ENCODE measurements around the gene JMJD6. TPM values are rescaled to one million over a fixed set of nuclear protein-coding genes. Genes with fewer than 3 reads are reported as not detected.
"Not testable (repeated sequence)": the region's sequence is repeated elsewhere in the genome, so short reads cannot be mapped to it uniquely, and the experiment has no call there.

The JMJD6 gene
- total and polyA plus RNA-seq, 2 experiments from 2014 or later: 23.5 to 33.6 TPM

- H3K27ac ChIP-seq: peak overlapping the region; percentile 76
- DNase-seq (ENCODE audit: low read depth in 1 of 2, low spot score in 1 of 2): peak in 1 of 2 donors; percentile 100
These were observed 10.1 kb downstream of the JMJD6 start for GRCh38 chr17:76716146-76716838.

DNA sequence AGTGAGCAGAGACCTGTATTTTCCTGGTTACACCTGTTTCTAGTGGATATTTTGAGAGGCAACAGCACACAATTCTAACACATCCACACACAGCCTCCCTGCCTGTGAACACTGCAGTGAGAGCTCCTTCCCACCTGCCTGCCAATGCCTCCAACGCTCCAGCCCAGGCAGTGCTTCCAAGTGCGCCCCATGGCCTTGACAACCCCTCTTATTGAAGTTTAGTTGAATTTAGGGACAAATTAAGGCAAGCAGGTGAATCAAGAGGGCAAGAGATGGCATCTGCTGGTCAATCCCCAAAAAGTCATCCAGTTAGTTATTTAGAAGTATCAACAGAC, 10.9 kb downstream of the JMJD6 start:
- TF ChIP-seq CTCF (IDR thresholded peaks at IDR 0.05; ENCODE audit: low read depth, low read length): no peak
- Histone ChIP-seq H3K36me3 (peaks cover 44% of the 10 kb centered on the region), H3K27me3 (no peaks in the 10 kb centered on the region), H3K27ac (peak overlapping the region; percentile 54), H3K4me1 (ENCODE audit: low read depth) (peaks cover 19% of the 10 kb centered on the region), H3K4me3 (no peak overlapping the region), H3K9me3 (ENCODE audit: low read depth) (no peaks in the 10 kb centered on the region)
- DNase-seq (ENCODE audit: low read depth in 1 of 2, low spot score in 1 of 2): no peak

More at GRCh38 chr17:76716146-76716838, 10.1 kb downstream of the JMJD6 start:
- peaks cover 19% of the 10 kb centered on the region for H3K4me1 ChIP-seq (ENCODE audit: low read depth)
- TF ChIP-seq CTCF (IDR thresholded peaks at IDR 0.05; ENCODE audit: low read depth, low read length): no peak
- H3K4me3 ChIP-seq: no peak overlapping the region
- H3K27me3 ChIP-seq: no peaks in the 10 kb centered on the region
- H3K9me3 ChIP-seq (ENCODE audit: low read depth): no peaks in the 10 kb centered on the region
- H3K36me3 ChIP-seq: peaks cover 52% of the 10 kb centered on the region

DNA sequence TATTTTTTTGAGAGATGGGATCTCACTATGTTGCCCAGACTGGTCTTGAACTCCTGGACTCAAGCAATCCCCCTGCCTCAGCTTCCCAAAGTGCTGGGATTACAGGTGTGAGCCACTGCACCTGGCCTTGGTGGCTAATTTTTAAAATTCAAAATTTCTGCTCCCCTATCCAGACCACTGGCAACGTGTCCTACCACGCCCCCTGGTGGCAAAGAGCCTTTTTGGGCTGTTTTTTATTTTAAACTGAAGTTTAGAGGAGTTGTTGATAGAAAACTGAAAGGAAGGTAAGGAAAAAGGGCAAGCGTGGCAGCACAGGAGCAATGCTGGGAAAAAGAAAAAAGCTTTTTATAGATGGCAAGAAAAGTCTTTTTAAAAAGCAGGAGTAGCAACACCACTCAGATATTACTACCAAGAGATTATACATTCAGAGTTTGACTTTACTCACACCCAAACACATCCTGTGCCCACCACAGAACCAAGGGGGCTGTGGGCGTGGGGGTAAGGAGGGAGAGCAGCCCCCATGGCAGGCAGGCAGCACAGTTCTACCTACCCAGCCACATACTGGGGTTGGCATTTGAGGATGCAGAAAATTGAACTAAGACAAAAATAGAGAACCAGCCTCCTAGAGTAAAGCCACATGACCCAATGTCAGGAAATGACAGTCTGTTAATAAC, 11.4 kb downstream of the JMJD6 start:
- Histone ChIP-seq H3K4me1 (ENCODE audit: low read depth) (peaks cover 20% of the 10 kb centered on the region), H3K27me3 (no peaks in the 10 kb centered on the region), H3K27ac (no peak overlapping the region), H3K36me3 (peaks cover 39% of the 10 kb centered on the region), H3K9me3 (ENCODE audit: low read depth) (no peaks in the 10 kb centered on the region), H3K4me3 (no peak overlapping the region)
- DNase-seq (ENCODE audit: low read depth in 1 of 2, low spot score in 1 of 2): peak; percentile 64 to 70
- TF ChIP-seq CTCF (IDR thresholded peaks at IDR 0.05; ENCODE audit: low read depth, low read length): peak; percentile 76

- DNase-seq (ENCODE audit: low read depth in 1 of 2, low spot score in 1 of 2): no peak
- Histone ChIP-seq H3K4me3 (no peak overlapping the region), H3K27me3 (no peaks in the 10 kb centered on the region), H3K4me1 (ENCODE audit: low read depth) (peaks cover 26% of the 10 kb centered on the region), H3K36me3 (peaks cover 33% of the 10 kb centered on the region), H3K27ac (no peak overlapping the region), H3K9me3 (ENCODE audit: low read depth) (no peaks in the 10 kb centered on the region)
- TF ChIP-seq CTCF (IDR thresholded peaks at IDR 0.05; ENCODE audit: low read depth, low read length): no peak
These were observed 12.1 kb downstream of the JMJD6 start for GRCh38 chr17:76714336-76714735.

DNA sequence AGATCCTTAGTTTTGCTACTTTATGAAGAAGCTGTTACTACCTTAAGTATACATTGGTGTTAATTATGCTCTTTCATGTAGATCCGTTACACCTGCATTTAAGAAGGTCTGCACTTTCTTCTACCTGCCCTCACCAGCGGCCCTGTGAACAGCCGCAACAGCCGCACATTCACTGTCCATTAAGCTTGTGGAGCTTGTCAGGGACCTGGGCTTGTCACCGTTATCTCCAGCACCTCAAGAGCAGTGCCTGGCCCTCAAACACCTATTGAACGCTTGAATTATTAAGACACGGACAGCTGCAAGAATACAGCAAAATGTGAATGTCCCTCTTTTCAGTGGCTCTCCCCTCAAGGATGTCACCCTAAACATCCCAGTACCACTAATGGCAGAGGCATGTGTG, 12.6 kb downstream of the JMJD6 start:
- no peak for TF ChIP-seq CTCF (IDR thresholded peaks at IDR 0.05; ENCODE audit: low read depth, low read length)
- H3K9me3 ChIP-seq (ENCODE audit: low read depth): no peaks in the 10 kb centered on the region
- no peak for DNase-seq (ENCODE audit: low read depth in 1 of 2, low spot score in 1 of 2)
- H3K4me1 ChIP-seq (ENCODE audit: low read depth): peaks cover 32% of the 10 kb centered on the region
- no peaks in the 10 kb centered on the region for H3K27me3 ChIP-seq
- H3K27ac ChIP-seq: peak overlapping the region; percentile 18
- H3K4me3 ChIP-seq: no peak overlapping the region
- H3K36me3 ChIP-seq: peaks cover 27% of the 10 kb centered on the region

DNA sequence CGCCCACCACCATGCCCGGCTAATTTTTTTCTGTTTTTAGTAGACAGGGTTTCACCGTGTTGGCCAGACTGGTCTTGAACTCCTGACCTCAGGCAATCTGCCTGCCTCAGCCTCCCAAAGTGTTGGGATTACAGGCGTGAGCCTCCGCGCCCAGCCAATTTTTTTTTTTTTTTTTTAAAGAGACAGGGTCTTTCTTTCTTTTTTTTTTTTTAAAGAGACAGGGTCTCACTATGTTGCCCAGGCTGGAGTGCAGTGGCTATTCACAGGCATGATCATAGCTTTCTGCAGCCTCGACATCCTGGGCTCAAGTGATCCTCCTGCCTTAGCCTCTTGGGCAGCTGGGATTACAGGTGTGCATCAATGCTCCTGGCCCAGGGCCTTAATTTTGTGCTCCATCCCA, 14.1 kb downstream of the JMJD6 start:
- Histone ChIP-seq H3K36me3 (peaks cover 17% of the 10 kb centered on the region), H3K4me1 (ENCODE audit: low read depth) (peaks cover 44% of the 10 kb centered on the region)
- H3K27me3 ChIP-seq; H3K9me3 ChIP-seq (ENCODE audit: low read depth); DNase-seq (ENCODE audit: low read depth in 1 of 2, low spot score in 1 of 2); H3K27ac ChIP-seq; H3K4me3 ChIP-seq: not testable (repeated sequence)
